ENCODE measurements around the gene FOXO1. TPM values are rescaled to one million over a fixed set of nuclear protein-coding genes. Genes with fewer than 3 reads are reported as not detected.

FOXO1 gene
- total RNA-seq, 2 donors from 2014 or later, result 41.7 to 60.9 TPM

- H3K9me3 ChIP-seq, result no peaks in the 10 kb centered on the region
- TF ChIP-seq CTCF (IDR thresholded peaks at IDR 0.05), result no peak
- DNase-seq (ENCODE audit: low spot score) (no peak), ATAC-seq (ENCODE audit: insufficient number of reproducible peaks, low FRiP score, low read depth) (no peak)
- no peak overlapping the region for H3K27ac ChIP-seq
- H3K4me3 ChIP-seq, result no peak overlapping the region
- peaks cover 25 to 41% of the 10 kb centered on the region in 2 donors for H3K4me1 ChIP-seq (ENCODE audit: control insufficient read depth in 1 of 2, low read depth in 2 of 2)
- H3K36me3 ChIP-seq, result no peaks in the 10 kb centered on the region
- no peaks in the 10 kb centered on the region for H3K27me3 ChIP-seq (replicated peaks; ENCODE audit: insufficient read depth)
These were observed 44.2 kb downstream of the FOXO1 start for GRCh38 chr13:40622246-40622645.

- TF ChIP-seq CTCF (IDR thresholded peaks at IDR 0.05), result no peak
- no peak overlapping the region for H3K27ac ChIP-seq
- peaks cover 14 to 28% of the 10 kb centered on the region in 2 donors for H3K4me1 ChIP-seq (ENCODE audit: control insufficient read depth in 1 of 2, low read depth in 2 of 2)
- ATAC-seq (ENCODE audit: insufficient number of reproducible peaks, low FRiP score, low read depth) (no peak), DNase-seq (ENCODE audit: low spot score) (no peak)
- no peak overlapping the region for H3K4me3 ChIP-seq
- no peaks in the 10 kb centered on the region for H3K9me3 ChIP-seq
- H3K27me3 ChIP-seq (replicated peaks; ENCODE audit: insufficient read depth), result no peaks in the 10 kb centered on the region
- no peaks in the 10 kb centered on the region for H3K36me3 ChIP-seq
These were observed 47.0 kb downstream of the FOXO1 start for GRCh38 chr13:40619479-40619814.

- no peak for TF ChIP-seq CTCF (IDR thresholded peaks at IDR 0.05)
- no peaks in the 10 kb centered on the region for H3K36me3 ChIP-seq
- H3K9me3 ChIP-seq, result no peaks in the 10 kb centered on the region
- DNase-seq (ENCODE audit: low spot score) (no peak), ATAC-seq (ENCODE audit: insufficient number of reproducible peaks, low FRiP score, low read depth) (no peak)
- no peak overlapping the region for H3K27ac ChIP-seq
- no peaks in the 10 kb centered on the region for H3K27me3 ChIP-seq (replicated peaks; ENCODE audit: insufficient read depth)
- H3K4me1 ChIP-seq (ENCODE audit: control insufficient read depth in 1 of 2, low read depth in 2 of 2), result peaks cover 19 to 29% of the 10 kb centered on the region in 2 donors
- no peak overlapping the region for H3K4me3 ChIP-seq
These were observed 47.6 kb downstream of the FOXO1 start for GRCh38 chr13:40618581-40619478.

- Histone ChIP-seq H3K4me1 (ENCODE audit: control insufficient read depth in 1 of 2, low read depth in 2 of 2) (peaks cover 26 to 32% of the 10 kb centered on the region in 2 donors), H3K4me3 (no peak overlapping the region), H3K27me3 (replicated peaks; ENCODE audit: insufficient read depth) (no peaks in the 10 kb centered on the region), H3K27ac (no peak overlapping the region), H3K9me3 (no peaks in the 10 kb centered on the region), H3K36me3 (no peaks in the 10 kb centered on the region)
- no peak for ATAC-seq (ENCODE audit: insufficient number of reproducible peaks, low FRiP score, low read depth)
- DNase-seq (ENCODE audit: low spot score), result no peak
- TF ChIP-seq CTCF (IDR thresholded peaks at IDR 0.05), result no peak
These were observed 48.6 kb downstream of the FOXO1 start for GRCh38 chr13:40617801-40618356.

GRCh38 chr13:40615619-40616018 lies 50.8 kb downstream of the FOXO1 start:
- Histone ChIP-seq H3K27me3 (replicated peaks; ENCODE audit: insufficient read depth) (no peaks in the 10 kb centered on the region), H3K27ac (no peak overlapping the region), H3K36me3 (no peaks in the 10 kb centered on the region), H3K4me3 (no peak overlapping the region), H3K4me1 (ENCODE audit: control insufficient read depth in 1 of 2, low read depth in 2 of 2) (peaks cover 24 to 36% of the 10 kb centered on the region in 2 donors), H3K9me3 (no peaks in the 10 kb centered on the region)
- TF ChIP-seq CTCF (IDR thresholded peaks at IDR 0.05), result no peak
- DNase-seq (ENCODE audit: low spot score), result no peak
- no peak for ATAC-seq (ENCODE audit: insufficient number of reproducible peaks, low FRiP score, low read depth)

All from thoracic aorta (tissue), 2 donors.